ENCODE measurements around the gene DYNC1LI1.

DNA sequence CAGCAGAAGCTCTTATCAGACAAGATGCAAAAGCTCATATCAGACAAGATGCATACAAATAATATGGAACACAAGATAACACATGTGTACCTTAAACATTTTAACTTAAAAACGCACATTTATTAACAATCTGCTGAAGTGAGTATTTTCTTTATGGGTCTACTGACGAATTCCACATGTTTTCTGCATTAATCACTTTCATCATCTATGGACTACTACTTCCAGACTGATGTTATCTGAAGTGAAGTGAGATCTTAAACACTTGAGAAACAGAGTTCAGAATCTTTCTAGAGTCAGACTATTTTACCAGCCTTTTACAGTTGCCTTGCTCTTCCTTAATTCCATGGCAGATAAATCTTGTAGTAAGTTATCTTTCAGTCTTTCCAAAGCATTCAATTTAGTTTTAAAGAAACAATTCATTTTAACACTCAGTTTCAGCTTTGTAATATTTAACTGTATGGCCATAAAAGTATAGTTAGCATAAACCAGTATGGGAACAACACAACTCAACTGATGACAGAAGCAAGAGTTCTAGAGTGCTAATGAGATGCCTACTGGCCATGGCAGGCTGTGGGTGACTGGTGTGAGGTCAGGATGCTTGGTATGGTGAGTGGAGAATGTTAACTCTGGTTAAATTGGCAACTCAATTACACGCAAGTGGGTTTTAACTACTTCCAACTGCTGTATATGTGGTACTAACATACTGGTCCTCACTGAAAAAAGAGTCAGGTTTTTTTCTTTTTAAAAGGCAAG lies 77.8 kb downstream of the DYNC1LI1 start:
- TF ChIP-seq, protein P1, sequence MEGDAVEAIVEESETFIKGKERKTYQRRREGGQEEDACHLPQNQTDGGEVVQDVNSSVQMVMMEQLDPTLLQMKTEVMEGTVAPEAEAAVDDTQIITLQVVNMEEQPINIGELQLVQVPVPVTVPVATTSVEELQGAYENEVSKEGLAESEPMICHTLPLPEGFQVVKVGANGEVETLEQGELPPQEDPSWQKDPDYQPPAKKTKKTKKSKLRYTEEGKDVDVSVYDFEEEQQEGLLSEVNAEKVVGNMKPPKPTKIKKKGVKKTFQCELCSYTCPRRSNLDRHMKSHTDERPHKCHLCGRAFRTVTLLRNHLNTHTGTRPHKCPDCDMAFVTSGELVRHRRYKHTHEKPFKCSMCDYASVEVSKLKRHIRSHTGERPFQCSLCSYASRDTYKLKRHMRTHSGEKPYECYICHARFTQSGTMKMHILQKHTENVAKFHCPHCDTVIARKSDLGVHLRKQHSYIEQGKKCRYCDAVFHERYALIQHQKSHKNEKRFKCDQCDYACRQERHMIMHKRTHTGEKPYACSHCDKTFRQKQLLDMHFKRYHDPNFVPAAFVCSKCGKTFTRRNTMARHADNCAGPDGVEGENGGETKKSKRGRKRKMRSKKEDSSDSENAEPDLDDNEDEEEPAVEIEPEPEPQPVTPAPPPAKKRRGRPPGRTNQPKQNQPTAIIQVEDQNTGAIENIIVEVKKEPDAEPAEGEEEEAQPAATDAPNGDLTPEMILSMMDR (IDR thresholded peaks at IDR 0.05): no peak
- no peak for TF ChIP-seq POLR2A (IDR thresholded peaks at IDR 0.05)
